LNCAP (cell line): ENCODE results near the gene PPAT.

Experiments
- CTCF ChIP-seq: fragments of 450-650 bp; IDR thresholded peaks from 2 replicates; pipeline ENCODE4 v1.5.1; 2017; ENCODE audit warnings: mild to moderate bottlenecking

The PPAT gene

GRCh38 chr4:56435140-56435926, at the start of gene PPAT:
Gene PPAT, minus strand, starts transcription at chr4:56435615. Its CDS starts 138 bp downstream, at chr4:56435477.
- TF ChIP-seq CTCF = no peak

GRCh38 chr4:56480691-56481090, 45.3 kb upstream of the PPAT start:
- no peak for TF ChIP-seq CTCF

- TF ChIP-seq CTCF = no peak
These were observed 41.8 kb upstream of the PPAT start for GRCh38 chr4:56477192-56477702.

GRCh38 chr4:56475917-56476316, 40.5 kb upstream of the PPAT start:
- no peak for TF ChIP-seq CTCF

GRCh38 chr4:56469489-56470210, 34.2 kb upstream of the PPAT start:
- no peak for TF ChIP-seq CTCF

GRCh38 chr4:56468097-56468422, 32.6 kb upstream of the PPAT start:
- TF ChIP-seq CTCF = no peak

- no peak for TF ChIP-seq CTCF
These were observed 32.1 kb upstream of the PPAT start, which contains the start of gene SRP72 for GRCh38 chr4:56467284-56468096. Gene SRP72, plus strand, starts transcription at chr4:56467617. Its CDS starts 19 bp downstream, at chr4:56467636.
